ENCODE results near the gene TTC12.

TTC12 gene

GRCh38 chr11:113384551-113384950 is 70.2 kb downstream of the TTC12 start:
- Mint-ChIP-seq H3K4me3 (no peak overlapping the region), H3K36me3 (peaks cover 4 to 6% of the 10 kb centered on the region in 2 donors), H3K4me1 (no peaks in the 10 kb centered on the region), H3K9me3 (no peaks in the 10 kb centered on the region), H3K27me3 (peaks cover 3 to 7% of the 10 kb centered on the region in 2 donors), H3K27ac (no peak overlapping the region)
- ATAC-seq (replicated peaks) (no peak), DNase-seq (no peak)

DNA sequence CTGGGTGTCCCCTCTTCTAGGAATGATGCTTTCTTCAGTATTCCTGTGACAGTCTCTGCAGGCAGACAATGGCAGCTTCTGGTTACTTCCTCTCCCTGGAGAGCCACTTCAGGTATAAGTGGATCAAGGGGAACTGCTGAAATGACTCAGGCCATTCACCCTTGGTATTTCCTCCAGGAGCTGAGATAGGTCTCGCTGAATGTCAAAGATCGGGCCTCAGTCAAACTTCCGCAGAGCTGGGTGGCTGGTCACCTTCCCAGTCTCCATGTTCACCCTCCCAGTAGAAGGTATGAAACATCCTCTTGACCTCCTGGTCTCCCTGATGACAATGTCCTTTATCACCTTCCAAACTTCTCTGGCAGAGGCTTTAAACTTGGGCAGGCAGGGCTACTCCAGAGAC is 71.4 kb downstream of the TTC12 start:
- no peak for DNase-seq
- H3K27me3 Mint-ChIP-seq = peaks cover 3 to 7% of the 10 kb centered on the region in 2 donors
- no peaks in the 10 kb centered on the region for H3K4me1 Mint-ChIP-seq
- ATAC-seq (replicated peaks) = no peak
- no peak overlapping the region for H3K4me3 Mint-ChIP-seq
- no peaks in the 10 kb centered on the region for H3K9me3 Mint-ChIP-seq
- peaks cover 4% of the 10 kb centered on the region in 2 donors for H3K36me3 Mint-ChIP-seq
- H3K27ac Mint-ChIP-seq = no peak overlapping the region

DNA sequence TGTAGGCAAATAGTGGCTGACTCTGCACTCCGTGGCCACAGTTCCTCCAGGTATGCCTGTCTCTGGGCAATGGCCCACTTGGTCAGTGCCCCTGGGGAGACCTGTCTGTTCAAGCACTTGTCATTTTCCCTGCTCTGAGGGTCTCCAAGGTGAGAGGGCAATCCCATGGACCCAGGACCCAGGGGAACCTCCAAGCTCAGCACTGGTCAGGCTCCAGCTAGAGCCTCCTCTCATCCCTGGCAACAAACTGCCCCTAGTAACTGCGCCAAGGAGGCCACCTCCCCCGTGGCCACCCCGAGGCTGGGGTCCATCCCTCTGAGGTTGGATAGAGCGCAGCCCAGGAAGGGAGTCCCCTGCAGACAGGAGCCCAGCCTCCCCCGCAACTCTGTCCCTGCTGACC is 72.5 kb downstream of the TTC12 start:
- DNase-seq (no peak), ATAC-seq (replicated peaks) (no peak)
- Mint-ChIP-seq H3K4me1 (no peaks in the 10 kb centered on the region), H3K4me3 (no peak overlapping the region), H3K27ac (no peak overlapping the region), H3K9me3 (no peaks in the 10 kb centered on the region), H3K36me3 (peaks cover 4% of the 10 kb centered on the region in 2 donors), H3K27me3 (peaks cover 3 to 7% of the 10 kb centered on the region in 2 donors)

- no peak for DNase-seq
Observed at GRCh38 chr11:113387605-113388211, 73.3 kb downstream of the TTC12 start, which contains the start of gene ANKK1. ANKK1 (plus strand) TSS chr11:113387779; CDS start chr11:113387885, 106 bp downstream.

GRCh38 chr11:113389272-113389671 is 74.9 kb downstream of the TTC12 start:
- no peak for ATAC-seq (replicated peaks)
- Mint-ChIP-seq H3K4me1 (no peaks in the 10 kb centered on the region), H3K9me3 (no peaks in the 10 kb centered on the region), H3K4me3 (no peak overlapping the region), H3K36me3 (peaks cover 4% of the 10 kb centered on the region in 2 donors), H3K27me3 (peaks cover 3 to 7% of the 10 kb centered on the region in 2 donors), H3K27ac (no peak overlapping the region)
- DNase-seq = no peak

More at GRCh38 chr11:113387605-113388211, 73.3 kb downstream of the TTC12 start, which contains the start of gene ANKK1:
- ATAC-seq (replicated peaks) = no peak
- no peaks in the 10 kb centered on the region for H3K9me3 Mint-ChIP-seq
- H3K4me3 Mint-ChIP-seq = no peak within 1 kb of the TSS
- H3K27me3 Mint-ChIP-seq = peaks cover 3 to 7% of the 10 kb centered on the region in 2 donors
- no peaks in the 10 kb centered on the region for H3K4me1 Mint-ChIP-seq
- H3K27ac Mint-ChIP-seq = no peak within 1 kb of the TSS
- H3K36me3 Mint-ChIP-seq = peaks cover 4% of the 10 kb centered on the region in 2 donors

GRCh38 chr11:113392236-113392921 is 78.0 kb downstream of the TTC12 start:
- Mint-ChIP-seq H3K36me3 (no peaks in the 10 kb centered on the region), H3K4me3 (no peak overlapping the region)

GRCh38 chr11:113393501-113393985 is 79.2 kb downstream of the TTC12 start:
- ATAC-seq (replicated peaks) = no peak
- Mint-ChIP-seq H3K4me3 (no peak overlapping the region), H3K27me3 (no peaks in the 10 kb centered on the region), H3K27ac (no peak overlapping the region), H3K9me3 (no peaks in the 10 kb centered on the region), H3K4me1 (no peaks in the 10 kb centered on the region), H3K36me3 (no peaks in the 10 kb centered on the region)
- no peak for DNase-seq

More at GRCh38 chr11:113392236-113392921, 78.0 kb downstream of the TTC12 start:
- no peak for ATAC-seq (replicated peaks)
- Mint-ChIP-seq H3K9me3 (no peaks in the 10 kb centered on the region), H3K27me3 (peaks cover 0 to under 1% of the 10 kb centered on the region in 2 donors), H3K27ac (no peak overlapping the region), H3K4me1 (no peaks in the 10 kb centered on the region)
- DNase-seq = no peak

DNA sequence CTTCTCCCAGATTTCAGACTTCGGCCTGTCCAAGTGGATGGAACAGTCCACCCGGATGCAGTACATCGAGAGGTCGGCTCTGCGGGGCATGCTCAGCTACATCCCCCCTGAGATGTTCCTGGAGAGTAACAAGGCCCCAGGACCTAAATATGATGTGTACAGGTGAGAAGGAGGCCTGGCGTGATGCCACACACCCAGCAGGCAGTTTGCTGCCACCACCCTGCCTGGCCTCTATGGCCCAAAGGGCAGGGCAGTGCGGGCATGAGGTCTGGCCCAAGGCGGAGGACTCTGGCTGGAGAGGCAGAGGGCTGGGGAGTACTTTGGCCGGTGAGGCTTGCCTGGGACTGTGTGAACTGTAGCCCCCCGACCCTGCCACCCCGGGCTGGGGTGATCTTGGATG is 80.5 kb downstream of the TTC12 start:
- Mint-ChIP-seq H3K36me3 (no peaks in the 10 kb centered on the region), H3K27ac (no peak overlapping the region), H3K27me3 (no peaks in the 10 kb centered on the region), H3K4me1 (no peaks in the 10 kb centered on the region), H3K9me3 (no peaks in the 10 kb centered on the region), H3K4me3 (no peak overlapping the region)
- no peak for ATAC-seq (replicated peaks)
- DNase-seq = no peak

DNA sequence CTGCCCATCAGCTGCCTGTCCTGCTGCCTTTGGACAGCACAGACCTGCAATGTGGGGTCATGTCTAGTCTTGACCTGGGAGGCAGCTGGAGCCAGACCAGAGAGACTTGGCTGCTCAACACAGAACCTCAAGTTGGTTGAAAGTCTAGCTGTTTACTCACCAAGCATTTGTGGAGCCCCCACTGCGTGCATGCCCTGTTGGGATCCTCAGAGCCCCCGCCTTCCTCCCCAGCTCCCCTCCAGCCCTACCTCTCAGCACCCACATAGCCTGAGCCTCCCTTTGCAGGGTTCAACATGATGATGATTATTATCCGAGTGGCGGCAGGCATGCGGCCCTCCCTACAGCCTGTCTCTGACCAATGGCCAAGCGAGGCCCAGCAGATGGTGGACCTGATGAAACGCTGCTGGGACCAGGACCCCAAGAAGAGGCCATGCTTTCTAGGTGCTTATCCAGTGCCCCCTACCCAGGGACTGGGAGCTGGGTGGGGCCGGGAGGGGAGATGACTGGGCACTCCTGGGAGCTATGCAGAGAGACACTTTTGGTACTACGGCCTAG is 81.5 kb downstream of the TTC12 start:
- Mint-ChIP-seq H3K4me1 (no peaks in the 10 kb centered on the region), H3K4me3 (no peak overlapping the region), H3K27ac (no peak overlapping the region), H3K27me3 (no peaks in the 10 kb centered on the region), H3K9me3 (no peaks in the 10 kb centered on the region), H3K36me3 (no peaks in the 10 kb centered on the region)
- DNase-seq (no peak), ATAC-seq (replicated peaks) (no peak)

DNA sequence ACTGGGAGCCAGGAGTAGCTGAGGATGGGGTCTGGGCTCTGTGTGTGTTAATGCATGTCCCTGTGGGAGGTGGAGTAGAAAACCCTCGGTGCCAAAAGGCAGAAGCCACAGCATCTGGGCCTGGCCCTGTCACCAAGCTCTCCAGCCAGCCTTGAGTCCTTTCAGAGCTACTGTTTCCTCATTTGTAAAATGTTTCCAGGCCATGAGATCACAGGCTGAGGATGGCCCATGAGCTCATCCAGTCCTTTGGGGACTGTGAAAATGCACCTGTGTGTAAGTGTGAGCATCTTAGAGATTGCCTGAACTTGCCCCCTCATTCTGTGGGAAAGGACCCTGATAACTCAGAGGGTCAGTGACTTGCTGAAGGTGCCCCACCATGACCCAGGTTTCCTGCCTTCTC is 82.3 kb downstream of the TTC12 start:
- no peak overlapping the region for H3K27ac Mint-ChIP-seq
- no peaks in the 10 kb centered on the region for H3K27me3 Mint-ChIP-seq
- ATAC-seq (replicated peaks) = peak; percentile 31 to 45
- no peaks in the 10 kb centered on the region for H3K4me1 Mint-ChIP-seq
- H3K36me3 Mint-ChIP-seq = no peaks in the 10 kb centered on the region
- H3K9me3 Mint-ChIP-seq = no peaks in the 10 kb centered on the region
- H3K4me3 Mint-ChIP-seq = no peak overlapping the region
- no peak for DNase-seq

- Mint-ChIP-seq H3K27me3 (no peaks in the 10 kb centered on the region), H3K4me1 (no peaks in the 10 kb centered on the region), H3K36me3 (no peaks in the 10 kb centered on the region), H3K4me3 (no peak overlapping the region), H3K27ac (no peak overlapping the region), H3K9me3 (no peaks in the 10 kb centered on the region)
- DNase-seq (no peak), ATAC-seq (replicated peaks) (no peak)
Observed at GRCh38 chr11:113397212-113397611, 82.8 kb downstream of the TTC12 start.

DNA sequence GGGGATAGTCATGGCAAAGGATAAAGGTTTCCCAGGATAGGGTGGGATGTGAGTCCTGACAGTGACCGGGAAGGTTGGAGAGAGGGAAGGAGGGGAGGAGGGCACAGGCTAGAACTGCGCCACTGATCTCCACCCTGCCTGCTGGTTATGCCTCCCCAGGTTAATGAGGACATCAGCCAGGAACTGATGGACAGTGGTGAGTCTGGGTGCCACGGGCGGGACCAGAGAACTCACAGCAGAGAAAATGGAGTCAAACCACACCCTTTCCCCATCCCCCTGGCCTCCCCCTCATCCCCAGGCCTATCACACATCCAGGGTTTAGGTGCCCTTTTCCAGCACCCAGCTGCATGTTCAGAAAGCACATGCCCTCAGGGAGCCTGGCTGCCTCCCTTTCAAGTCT is 83.4 kb downstream of the TTC12 start:
- Mint-ChIP-seq H3K27me3 (no peaks in the 10 kb centered on the region), H3K36me3 (no peaks in the 10 kb centered on the region), H3K4me3 (no peak overlapping the region), H3K27ac (no peak overlapping the region), H3K4me1 (no peaks in the 10 kb centered on the region), H3K9me3 (no peaks in the 10 kb centered on the region)
- ATAC-seq (replicated peaks) (no peak), DNase-seq (no peak)

DNA sequence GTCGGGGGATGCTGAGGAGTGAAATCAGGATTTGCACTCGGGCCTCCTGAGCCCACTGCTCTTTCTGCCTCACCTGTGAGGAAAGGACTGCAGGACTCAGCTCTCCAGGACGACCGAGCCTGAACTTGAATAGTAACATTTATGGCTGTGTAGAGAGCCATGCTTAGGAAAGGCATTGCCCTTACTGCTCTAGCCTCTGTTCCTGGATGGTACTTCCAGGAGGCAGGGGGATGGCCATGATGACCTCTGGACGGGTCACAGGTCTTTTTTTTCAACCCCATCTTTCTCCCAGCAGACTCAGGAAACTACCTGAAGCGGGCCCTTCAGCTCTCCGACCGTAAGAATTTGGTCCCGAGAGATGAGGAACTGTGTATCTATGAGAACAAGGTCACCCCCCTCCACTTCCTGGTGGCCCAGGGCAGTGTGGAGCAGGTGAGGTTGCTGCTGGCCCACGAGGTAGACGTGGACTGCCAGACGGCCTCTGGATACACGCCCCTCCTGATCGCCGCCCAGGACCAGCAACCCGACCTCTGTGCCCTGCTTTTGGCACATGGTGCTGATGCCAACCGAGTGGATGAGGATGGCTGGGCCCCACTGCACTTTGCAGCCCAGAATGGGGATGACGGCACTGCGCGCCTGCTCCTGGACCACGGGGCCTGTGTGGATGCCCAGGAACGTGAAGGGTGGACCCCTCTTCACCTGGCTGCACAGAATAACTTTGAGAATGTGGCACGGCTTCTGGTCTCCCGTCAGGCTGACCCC is 84.5 kb downstream of the TTC12 start:
- no peaks in the 10 kb centered on the region for H3K36me3 Mint-ChIP-seq
- H3K27ac Mint-ChIP-seq = no peak overlapping the region
- H3K9me3 Mint-ChIP-seq = no peaks in the 10 kb centered on the region
- H3K27me3 Mint-ChIP-seq = no peaks in the 10 kb centered on the region
- no peak for DNase-seq
- no peak for ATAC-seq (replicated peaks)
- H3K4me3 Mint-ChIP-seq = no peak overlapping the region
- H3K4me1 Mint-ChIP-seq = no peaks in the 10 kb centered on the region

DNA sequence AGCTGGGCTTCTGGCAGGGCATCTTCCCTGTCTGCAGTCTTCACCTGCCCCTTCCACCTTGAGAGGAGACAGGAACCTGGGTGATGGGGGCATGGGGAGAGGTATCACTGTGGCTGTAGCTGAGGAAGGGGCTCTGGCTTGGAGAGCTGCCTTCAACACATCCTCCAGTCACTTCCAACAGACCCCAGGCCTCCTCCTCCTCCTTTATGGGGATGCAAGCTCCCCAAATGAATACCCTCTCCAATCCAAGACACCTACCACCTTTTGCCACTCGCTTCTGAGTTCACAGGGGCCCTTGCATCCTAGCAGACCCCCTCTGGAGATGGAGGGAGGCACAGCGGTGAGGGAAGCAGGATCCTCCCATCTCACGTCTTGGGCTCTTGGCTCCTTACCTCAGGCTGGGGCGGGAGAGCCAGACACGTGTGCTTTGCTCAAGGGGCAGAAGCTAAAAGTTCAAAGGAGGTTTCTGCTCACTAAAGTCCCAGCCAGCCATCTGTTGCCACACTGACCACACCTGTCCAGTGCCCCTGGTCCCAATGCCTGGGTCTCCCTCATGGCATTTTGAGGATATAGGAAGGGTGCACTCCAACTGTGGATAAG is 86.3 kb downstream of the TTC12 start:
- Mint-ChIP-seq H3K36me3 (no peaks in the 10 kb centered on the region), H3K4me1 (no peaks in the 10 kb centered on the region), H3K27ac (no peak overlapping the region), H3K9me3 (no peaks in the 10 kb centered on the region), H3K27me3 (peaks cover 0 to 4% of the 10 kb centered on the region in 2 donors), H3K4me3 (no peak overlapping the region)
- ATAC-seq (replicated peaks) = no peak
- DNase-seq = no peak
